Measurements from ENCODE around the gene PCAT7.
"Not testable (repeated sequence)": the region's sequence is repeated elsewhere in the genome, so short reads cannot be mapped to it uniquely, and the experiment has no call there.

PCAT7 gene

GRCh38 chr9:94554439-94555331 lies at the start of gene PCAT7:
PCAT7 (plus strand) TSS chr9:94555083.
- DNase-seq (ENCODE audit: low spot score), result peak; percentile 82

- DNase-seq (ENCODE audit: low spot score), result not testable (repeated sequence)
These were observed 48.5 kb upstream of the PCAT7 start for GRCh38 chr9:94506370-94506769.

DNA sequence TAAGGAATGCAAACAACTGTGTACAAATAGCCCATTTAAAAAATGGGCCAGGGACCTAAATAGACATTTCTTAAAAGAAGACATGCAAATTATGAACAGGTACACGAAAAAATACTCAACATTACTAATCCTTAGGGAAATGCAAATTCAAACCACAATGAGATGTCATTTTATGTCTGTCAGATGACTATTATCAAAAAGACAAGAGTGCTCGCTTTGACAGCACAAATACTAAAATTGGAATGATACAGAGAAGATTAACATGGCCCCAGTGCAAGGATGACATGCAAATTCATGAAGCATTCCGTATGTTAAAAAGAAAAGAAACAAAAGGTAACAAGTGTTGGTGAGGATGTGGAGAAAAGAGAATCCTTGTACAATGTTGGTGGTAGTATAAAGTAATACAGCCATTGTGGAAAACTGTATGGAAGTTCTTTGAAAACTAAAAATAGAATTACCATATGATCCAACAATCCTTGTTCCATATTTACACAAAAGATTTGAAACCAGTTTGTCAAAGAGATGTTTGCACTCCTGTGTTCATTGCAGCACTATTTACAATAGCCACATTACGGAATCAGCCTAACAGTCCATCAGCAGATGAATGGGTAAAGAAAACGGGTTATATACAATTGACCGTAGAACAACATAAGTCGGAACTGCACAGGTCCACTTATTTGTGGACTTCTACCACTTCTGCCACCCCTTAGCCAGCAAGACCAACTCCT lies 47.2 kb upstream of the PCAT7 start:
- no peak for DNase-seq (ENCODE audit: low spot score)

- DNase-seq (ENCODE audit: low spot score), result no peak
These were observed 43.5 kb upstream of the PCAT7 start for GRCh38 chr9:94511134-94511954.

DNA sequence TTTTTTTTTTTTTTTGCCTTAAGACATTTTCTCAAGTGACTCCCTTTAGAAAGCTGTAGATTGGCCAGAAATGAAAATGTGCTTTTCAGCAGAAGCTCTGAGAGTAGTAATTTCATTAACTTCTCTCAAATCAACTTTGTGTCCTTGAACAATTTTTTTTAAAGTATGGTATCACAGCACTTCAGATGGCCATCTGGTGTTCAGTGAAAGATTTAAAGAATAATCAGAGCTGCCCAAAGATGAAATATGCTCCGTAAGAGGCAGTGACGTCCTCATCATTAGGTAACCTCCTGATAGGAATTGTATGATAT lies 43.0 kb upstream of the PCAT7 start:
- no peak for DNase-seq (ENCODE audit: low spot score)

DNA sequence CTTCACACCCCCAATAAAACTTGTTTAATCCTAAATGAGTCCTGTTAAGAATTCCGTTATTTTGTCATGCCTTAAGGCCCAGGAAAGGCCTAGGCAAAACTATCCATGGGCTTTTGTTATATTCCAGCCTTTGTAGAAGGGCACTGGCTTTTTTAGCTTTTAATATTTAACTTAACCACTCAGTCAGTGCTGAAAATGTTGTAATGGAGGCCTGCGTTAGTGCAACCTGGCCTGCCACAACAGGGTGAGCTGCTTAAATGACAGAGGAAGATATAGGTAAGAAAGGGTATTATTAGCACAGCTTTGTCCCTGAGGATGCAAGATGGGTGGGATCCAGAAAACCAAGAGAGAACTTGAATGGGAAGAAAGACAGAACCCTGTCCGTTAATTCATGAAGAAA lies 40.2 kb upstream of the PCAT7 start:
- no peak for DNase-seq (ENCODE audit: low spot score)

DNA sequence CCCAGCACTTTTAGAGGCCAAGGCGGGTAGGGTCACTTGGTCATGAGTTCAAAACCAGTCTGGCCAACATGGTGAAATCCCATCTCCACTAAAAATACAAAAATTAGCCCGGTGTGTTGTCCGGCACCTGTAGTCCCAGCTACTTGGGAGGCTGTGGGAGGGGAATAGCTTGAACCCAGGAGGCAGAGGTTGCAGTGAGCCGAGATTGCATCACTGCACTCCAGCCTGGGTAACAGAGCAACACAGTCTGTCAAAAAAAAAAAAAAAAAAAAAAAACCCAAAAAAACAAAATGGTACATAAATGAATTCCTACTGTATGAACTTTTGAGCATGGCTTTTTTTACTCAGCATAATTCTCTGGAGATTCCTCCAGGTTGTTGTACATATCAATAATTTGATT lies 37.6 kb upstream of the PCAT7 start:
- DNase-seq (ENCODE audit: low spot score), result no peak

DNA sequence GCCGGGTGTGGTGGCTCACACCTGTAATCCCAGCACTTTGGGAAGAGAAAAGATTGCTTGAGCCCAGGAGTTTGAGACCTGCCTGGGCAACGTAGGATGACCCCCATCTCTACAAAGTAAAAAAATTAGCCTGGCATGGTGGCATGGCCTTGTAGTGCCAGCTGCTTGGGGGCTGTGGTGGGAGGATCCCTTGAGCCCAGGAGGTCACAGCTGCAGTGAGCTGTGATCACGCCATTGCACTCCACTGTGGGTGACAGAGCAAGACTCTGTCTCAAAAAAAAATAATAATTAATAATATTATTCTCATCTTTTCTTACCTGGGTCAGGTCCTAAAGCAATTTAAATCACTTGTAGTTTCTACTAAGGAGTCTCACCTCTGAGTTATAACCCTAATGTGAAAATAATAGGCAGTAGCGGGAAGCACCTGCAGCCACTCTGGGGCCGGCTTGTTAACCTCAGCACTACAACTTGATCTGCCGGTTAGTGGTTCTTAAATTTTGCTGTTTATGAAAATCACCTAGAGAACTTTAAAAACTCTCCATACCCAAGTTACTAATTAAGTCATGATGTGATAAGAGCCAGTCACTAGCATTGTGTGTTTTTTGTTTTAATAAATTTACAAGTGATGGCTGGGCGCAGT lies 29.4 kb upstream of the PCAT7 start:
- no peak for DNase-seq (ENCODE audit: low spot score)

DNA sequence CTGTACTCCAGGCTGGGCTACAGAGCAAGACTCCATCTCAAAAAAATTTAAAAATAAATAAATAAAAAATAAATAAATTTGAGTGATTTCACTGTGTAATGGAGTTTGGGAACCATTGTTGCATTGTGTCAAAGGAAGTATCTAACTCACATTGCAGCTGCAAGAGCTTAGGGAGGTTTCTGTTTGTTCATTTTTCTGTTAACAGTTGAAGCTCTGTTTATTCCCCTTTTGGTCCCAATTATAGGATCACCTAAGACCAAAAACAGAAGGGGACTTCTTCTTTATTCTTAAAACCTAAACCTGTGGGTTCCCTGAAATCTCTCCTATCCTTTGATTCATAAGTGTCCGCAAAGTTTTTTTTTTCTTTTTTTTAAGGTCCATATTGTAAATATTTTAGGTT lies 28.6 kb upstream of the PCAT7 start:
- no peak for DNase-seq (ENCODE audit: low spot score)

DNA sequence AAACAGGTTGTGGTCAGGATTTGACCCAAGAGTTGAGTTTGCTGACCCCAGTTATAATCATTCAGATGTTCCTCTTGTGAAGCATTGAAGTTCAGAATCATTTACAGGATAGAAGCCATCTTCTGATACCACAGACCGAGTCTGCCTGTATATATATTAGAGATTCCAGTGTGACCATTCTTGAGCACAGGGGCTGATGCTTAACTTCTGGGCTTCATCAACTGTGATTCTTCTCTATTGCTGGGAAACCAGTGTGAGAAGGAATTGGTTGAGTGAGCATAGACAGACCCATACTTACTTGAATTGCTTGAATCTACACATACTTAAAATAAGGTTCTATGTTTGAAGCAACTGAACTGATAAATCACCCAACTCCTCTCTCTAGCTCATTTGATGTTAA lies 27.9 kb upstream of the PCAT7 start:
- DNase-seq (ENCODE audit: low spot score), result no peak

- no peak for DNase-seq (ENCODE audit: low spot score)
These were observed 26.0 kb upstream of the PCAT7 start for GRCh38 chr9:94528886-94529285.

DNA sequence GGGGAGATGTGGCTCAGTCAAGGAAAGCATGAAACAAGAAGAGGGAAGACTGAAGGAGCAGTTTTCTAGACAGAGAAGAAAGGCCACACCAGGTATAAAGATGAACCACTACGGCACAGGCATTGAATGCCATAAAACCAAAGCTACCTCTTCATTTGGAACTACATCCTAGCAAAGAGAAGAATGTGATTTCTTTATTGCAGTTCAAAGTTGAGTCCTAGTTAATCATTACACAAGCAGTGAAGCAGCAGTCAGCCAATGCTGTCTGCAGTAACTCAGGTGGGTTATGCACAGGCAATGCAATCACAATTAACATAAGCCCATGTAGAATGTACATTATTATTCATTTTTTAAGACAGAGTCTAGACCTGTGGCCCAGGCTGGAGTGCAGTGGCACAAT lies 21.7 kb upstream of the PCAT7 start:
- DNase-seq (ENCODE audit: low spot score), result no peak

- DNase-seq (ENCODE audit: low spot score), result no peak
These were observed 21.3 kb upstream of the PCAT7 start for GRCh38 chr9:94533601-94534000.

DNA sequence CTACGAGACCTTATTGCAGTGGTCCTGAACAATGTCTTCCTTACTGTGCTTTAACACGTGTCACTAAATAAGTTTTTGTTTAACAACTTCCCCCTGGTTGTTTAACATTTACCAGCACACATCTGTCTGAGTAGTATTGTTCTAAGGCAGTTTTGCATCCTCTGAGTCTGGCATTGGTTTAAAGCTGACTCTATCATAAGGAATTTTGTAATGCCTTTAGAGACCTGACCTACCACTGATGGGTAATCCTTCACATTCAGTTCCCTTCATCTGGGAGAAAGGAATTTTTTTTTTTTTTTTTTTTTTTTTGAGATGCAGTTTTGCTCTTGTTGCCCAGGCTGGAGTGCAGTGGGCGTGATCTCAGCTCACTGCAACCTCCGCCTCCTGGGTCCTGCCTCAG lies 20.0 kb upstream of the PCAT7 start:
- DNase-seq (ENCODE audit: low spot score), result peak; percentile 42

- no peak for DNase-seq (ENCODE audit: low spot score)
These were observed 16.0 kb upstream of the PCAT7 start for GRCh38 chr9:94538908-94539307.

DNA sequence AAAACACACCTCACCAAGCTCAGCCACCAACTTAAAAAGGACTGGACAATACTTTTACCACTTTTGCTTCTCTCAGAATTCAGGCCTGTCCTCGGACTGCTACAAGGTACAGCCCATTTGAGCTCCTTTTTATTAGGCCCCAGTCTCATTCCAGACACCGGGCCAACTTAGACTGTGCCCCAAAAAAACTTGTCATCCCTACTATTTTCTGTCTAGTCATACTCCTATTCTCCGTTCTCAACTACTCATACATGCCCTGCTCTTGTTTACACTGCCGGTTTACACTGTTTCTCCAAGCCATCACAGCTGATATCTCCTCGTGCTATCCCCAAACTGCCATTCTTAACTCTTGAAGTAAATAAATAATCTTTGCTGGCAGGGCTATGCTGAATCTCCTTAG lies 10.5 kb upstream of the PCAT7 start:
- not testable (repeated sequence) for DNase-seq (ENCODE audit: low spot score)

DNA sequence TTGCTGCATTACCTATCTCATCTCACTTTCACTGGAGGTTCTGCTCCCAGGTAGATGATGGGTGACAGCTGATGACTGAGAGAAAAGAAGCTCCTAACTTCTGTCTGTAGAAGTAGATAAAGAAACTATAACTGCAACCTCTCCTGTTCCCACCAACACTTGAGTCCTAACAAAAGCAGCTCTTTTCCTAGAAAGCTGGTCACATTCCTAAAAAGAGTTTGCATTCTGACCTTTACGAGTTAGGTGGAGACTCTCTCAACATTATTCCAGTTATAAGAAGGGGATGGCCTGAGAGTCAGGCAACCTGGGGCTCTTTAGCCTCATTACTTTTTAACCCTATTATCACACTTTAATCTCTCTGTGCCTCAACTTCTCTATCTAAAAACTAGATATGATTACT lies 8.9 kb upstream of the PCAT7 start:
- no peak for DNase-seq (ENCODE audit: low spot score)

DNA sequence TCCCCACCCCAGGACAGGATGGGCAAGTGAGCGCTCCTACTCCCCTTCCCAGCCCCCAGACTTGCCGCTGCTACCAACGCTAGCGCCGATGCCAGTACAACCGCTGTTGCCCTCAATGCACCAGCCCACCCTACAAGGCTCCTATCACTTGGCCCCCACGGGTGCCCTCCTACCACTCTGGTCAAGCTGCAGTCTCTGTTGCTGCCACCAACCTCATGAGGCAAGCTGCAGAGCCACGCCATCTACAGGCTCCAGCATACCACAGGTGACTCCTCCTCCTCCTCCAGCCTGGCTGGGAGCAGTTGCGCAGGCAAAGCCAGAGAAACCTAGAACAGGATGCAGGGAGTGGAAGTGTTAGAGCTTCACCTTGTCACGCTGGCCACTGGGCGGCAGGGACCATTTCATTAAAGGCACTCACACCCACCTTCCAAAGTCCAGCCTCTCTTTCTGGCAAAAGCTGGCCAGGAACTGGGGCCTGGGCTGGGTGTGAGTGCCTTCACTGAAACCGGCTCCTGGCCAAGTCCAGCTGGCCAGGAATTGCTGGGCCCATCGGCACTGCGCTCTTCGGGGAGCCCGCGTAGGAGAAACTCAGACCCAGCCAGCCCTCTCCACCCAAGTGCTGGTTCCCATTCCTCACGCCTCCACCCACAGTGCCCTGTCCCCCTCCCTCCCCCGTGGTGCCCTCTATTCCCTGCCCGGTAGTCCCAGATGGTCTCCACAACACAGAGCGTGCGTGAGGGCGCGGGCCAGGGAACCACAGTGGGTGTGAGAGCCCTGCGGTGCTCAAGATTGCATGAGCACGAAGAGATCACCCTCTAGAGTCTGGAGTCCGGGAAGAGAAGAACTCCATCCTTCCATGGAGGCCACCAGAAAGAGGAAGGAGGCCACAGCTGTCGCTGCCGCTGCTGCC lies 1.6 kb upstream of the PCAT7 start:
- DNase-seq (ENCODE audit: low spot score), result no peak

DNA sequence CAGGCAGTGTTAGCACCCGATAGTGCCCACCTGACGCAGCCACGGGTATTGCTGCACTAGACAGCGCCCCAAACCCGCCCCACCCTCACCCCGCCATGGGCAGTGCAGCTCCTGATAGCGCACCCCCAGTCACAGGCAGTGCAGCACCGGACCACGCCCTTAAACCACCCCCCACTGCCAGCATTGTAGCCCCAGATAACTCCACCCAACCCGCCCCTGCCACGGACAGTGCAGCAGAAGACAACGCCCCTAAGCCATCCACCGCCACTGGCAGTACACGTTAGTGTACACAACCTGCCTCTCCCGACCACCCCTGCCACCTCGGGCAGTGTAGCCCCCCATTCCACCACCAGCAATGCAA lies 825 bp upstream of the PCAT7 start:
- no peak for DNase-seq (ENCODE audit: low spot score)

GRCh38 chr9:94557376-94557775 lies 2.5 kb downstream of the PCAT7 start:
- no peak for DNase-seq (ENCODE audit: low spot score)

DNA sequence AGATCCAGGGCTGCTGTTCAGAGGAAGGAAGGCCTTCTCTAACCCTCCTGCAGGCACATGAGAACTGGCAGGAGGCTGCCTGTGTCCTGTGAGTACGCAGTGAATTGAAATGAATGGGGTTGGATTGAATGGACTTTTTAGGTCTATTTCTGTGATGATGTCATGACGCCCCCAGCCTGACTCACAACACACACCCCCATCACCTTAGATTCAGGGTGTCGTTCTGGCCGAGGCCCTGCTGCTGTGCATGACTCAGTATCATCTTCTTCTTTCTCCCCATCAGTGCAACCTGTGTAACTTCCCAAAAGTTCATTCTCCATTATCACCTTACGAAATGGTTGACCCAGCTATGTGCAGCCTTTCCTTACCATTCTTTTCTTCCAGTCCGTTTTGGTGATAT lies 5.4 kb downstream of the PCAT7 start:
- DNase-seq (ENCODE audit: low spot score), result no peak
